Colonic mucosa (tissue), 4 donors: ENCODE data around the gene SLC30A2. TPM values are rescaled to one million over a fixed set of nuclear protein-coding genes. Genes with fewer than 3 reads are reported as not detected.

Experiments used
- DNase-seq: peaks from one replicate; pipeline ENCODE4 v3.0.0-alpha.2; 2020
- H3K27ac ChIP-seq: fragments of 200-600 bp; one replicate; pipeline ENCODE4 v1.8.0; 2021
- H3K27me3 ChIP-seq: fragments of 200-600 bp; one replicate; pipeline ENCODE4 v1.8.0; 2021
- H3K36me3 ChIP-seq: fragments of 200-600 bp; one replicate; pipeline ENCODE4 v1.8.0; 2021
- H3K4me1 ChIP-seq: fragments of 200-600 bp; one replicate; pipeline ENCODE4 v1.8.0; 2021; ENCODE audit warnings: mild to moderate bottlenecking
- H3K4me3 ChIP-seq: fragments of 200-600 bp; one replicate; pipeline ENCODE4 v1.8.0; 2021
- H3K9ac ChIP-seq, 2 donors: one replicate each; pipeline ENCODE4 v1.7.0; 2013; ENCODE audit warnings: control low read depth in 2 of 2, low read depth in 2 of 2, low read length in 2 of 2
- H3K9me3 ChIP-seq: fragments of 200-600 bp; one replicate; pipeline ENCODE4 v1.8.0; 2021
- intact Hi-C: fragments of 100-400 bp; cut with DNase I; formaldehyde crosslinking; loops from one replicate; pipeline ENCODE4 v1.14.1; 2022
- total RNA-seq, 2 donors: library from RNA; stranded (reverse); fragmentation: NEBNext Ultra II Directional in 1 of 2; extraction: Animal tissue kit (Norgen Biotek cat#: 25700) in 1 of 2; gene quantifications; one replicate each; pipeline ENCODE4 v1.2.1, GENCODE V29; 2021
- TF ChIP-seq, protein P1 (sequence below): fragments of 200-600 bp; IDR thresholded peaks from one replicate; pipeline ENCODE4 v1.8.0; 2022; ENCODE audit warnings: antibody characterized with exemption, mild to moderate bottlenecking
- donor health status: healthy.
- donor health status: DM: no; HTN: no; CAD: no.
- donor health status: DM: no; HTN: no; CAD: no.

The SLC30A2 gene
- total RNA-seq, 2 donors from 2014 or later, result 0.27 to 0.42 TPM

DNA sequence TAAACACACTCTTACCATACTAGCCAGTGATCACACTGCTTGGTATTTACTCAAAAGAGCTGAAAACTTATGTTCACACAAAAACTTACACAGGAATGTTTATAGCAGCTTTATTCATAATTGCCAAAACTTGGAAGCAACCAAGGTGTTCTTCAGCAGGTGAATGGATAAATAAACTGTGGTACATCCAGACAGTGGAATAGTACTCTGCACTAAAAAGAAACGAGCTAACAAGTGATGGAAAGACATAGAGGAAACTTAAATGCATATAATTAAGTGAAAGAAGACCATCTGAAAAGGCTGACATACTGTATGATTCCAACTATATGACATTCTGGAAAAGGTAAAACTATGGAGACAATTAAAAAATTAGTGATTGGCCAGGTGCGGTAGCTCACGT lies 45.0 kb upstream of the SLC30A2 start:
- Histone ChIP-seq H3K27me3 (no peaks in the 10 kb centered on the region), H3K9me3 (no peaks in the 10 kb centered on the region), H3K4me3 (no peak overlapping the region), H3K36me3 (no peaks in the 10 kb centered on the region), H3K9ac (no peak overlapping the region), H3K4me1 (no peaks in the 10 kb centered on the region), H3K27ac (no peak overlapping the region)
- TF ChIP-seq, protein P1, sequence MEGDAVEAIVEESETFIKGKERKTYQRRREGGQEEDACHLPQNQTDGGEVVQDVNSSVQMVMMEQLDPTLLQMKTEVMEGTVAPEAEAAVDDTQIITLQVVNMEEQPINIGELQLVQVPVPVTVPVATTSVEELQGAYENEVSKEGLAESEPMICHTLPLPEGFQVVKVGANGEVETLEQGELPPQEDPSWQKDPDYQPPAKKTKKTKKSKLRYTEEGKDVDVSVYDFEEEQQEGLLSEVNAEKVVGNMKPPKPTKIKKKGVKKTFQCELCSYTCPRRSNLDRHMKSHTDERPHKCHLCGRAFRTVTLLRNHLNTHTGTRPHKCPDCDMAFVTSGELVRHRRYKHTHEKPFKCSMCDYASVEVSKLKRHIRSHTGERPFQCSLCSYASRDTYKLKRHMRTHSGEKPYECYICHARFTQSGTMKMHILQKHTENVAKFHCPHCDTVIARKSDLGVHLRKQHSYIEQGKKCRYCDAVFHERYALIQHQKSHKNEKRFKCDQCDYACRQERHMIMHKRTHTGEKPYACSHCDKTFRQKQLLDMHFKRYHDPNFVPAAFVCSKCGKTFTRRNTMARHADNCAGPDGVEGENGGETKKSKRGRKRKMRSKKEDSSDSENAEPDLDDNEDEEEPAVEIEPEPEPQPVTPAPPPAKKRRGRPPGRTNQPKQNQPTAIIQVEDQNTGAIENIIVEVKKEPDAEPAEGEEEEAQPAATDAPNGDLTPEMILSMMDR, result no peak
- no peak for DNase-seq
- intact Hi-C loops, result no loop called here

DNA sequence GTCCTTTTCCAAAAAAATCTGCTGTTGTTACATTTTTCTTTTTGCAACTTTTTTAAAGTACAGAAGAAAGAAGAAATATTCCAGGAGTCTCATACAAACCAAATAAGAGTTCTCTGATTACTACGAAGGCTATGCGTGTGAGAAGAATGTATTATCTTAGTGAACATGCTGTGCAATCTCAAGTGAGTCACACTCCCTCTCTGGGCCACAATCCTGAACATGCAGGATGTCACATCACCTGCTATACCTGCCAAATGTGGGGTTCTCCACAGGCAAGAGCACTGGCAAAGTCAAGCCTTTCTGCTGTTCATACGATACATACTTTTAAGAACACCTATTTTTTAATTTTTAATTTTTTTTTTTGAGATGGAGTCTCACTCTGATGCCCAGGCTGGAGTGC lies 43.2 kb upstream of the SLC30A2 start:
- TF ChIP-seq, protein P1, result no peak
- H3K27me3 ChIP-seq, result no peaks in the 10 kb centered on the region
- intact Hi-C loops, result no loop called here

DNA sequence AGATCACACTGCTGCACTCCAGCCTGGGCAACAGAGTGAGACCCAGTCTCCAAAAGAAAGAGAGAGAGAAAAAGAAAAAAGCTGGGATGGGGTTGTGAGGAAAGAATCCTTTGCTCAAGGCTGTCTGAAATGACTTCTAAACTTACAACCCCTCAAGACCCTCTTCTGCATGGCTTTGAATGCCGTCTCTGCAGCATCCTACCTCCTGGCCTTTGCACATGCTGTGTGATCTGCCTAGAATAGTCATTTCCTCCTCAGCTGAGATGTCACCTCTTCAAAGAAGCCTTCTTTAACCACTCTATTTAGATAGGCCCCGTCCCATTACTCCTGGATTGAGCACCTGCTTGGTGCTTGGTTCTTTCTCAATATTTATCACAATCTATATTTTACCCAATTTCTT lies 38.9 kb upstream of the SLC30A2 start:
- no peaks in the 10 kb centered on the region for H3K9me3 ChIP-seq
- no peak overlapping the region for H3K27ac ChIP-seq
- intact Hi-C loops, result no loop called here
- no peaks in the 10 kb centered on the region for H3K27me3 ChIP-seq
- no peak overlapping the region for H3K4me3 ChIP-seq
- TF ChIP-seq, protein P1, result no peak
- H3K36me3 ChIP-seq, result no peaks in the 10 kb centered on the region
- DNase-seq, result no peak
- no peaks in the 10 kb centered on the region for H3K4me1 ChIP-seq
- no peak overlapping the region for H3K9ac ChIP-seq

More for the DNA sequence above, 43.2 kb upstream of the SLC30A2 start:
- no peaks in the 10 kb centered on the region for H3K36me3 ChIP-seq
- no peaks in the 10 kb centered on the region for H3K4me1 ChIP-seq
- no peak for DNase-seq
- H3K9me3 ChIP-seq, result no peaks in the 10 kb centered on the region
- no peak overlapping the region for H3K9ac ChIP-seq
- H3K27ac ChIP-seq, result no peak overlapping the region
- no peak overlapping the region for H3K4me3 ChIP-seq

GRCh38 chr1:26084091-26084561 lies 38.2 kb upstream of the SLC30A2 start:
- Histone ChIP-seq H3K9ac (no peak overlapping the region), H3K27me3 (no peaks in the 10 kb centered on the region), H3K27ac (no peak overlapping the region), H3K4me1 (no peaks in the 10 kb centered on the region), H3K36me3 (no peaks in the 10 kb centered on the region), H3K9me3 (no peaks in the 10 kb centered on the region), H3K4me3 (no peak overlapping the region)
- TF ChIP-seq, protein P1, result no peak
- DNase-seq, result no peak
- intact Hi-C loops, result no loop called here

DNA sequence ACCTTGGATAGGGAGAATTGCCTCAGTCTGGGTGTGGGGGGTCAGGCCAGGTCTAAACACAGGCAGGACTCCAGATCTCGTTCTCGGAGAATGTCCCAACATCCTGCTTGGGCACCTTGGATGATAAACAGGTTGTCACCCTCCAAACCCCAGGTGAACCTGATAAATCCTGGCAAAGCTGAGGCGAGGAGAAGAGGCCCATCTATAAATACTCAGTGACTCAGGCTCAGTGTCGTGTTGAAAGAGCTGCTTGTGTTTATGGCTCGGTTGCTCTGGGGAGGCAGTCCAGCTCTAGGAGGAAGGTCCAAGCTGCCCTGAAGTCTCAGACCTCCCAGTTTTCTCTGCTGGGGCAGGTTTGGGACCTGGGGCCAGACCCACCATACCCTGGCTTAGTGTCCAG lies 37.3 kb upstream of the SLC30A2 start:
- H3K27me3 ChIP-seq, result no peaks in the 10 kb centered on the region
- no peak overlapping the region for H3K9ac ChIP-seq
- TF ChIP-seq, protein P1, result no peak
- H3K4me1 ChIP-seq, result no peaks in the 10 kb centered on the region
- DNase-seq, result no peak
- intact Hi-C loops, result no loop called here
- no peaks in the 10 kb centered on the region for H3K36me3 ChIP-seq
- no peaks in the 10 kb centered on the region for H3K9me3 ChIP-seq
- no peak overlapping the region for H3K27ac ChIP-seq
- no peak overlapping the region for H3K4me3 ChIP-seq

DNA sequence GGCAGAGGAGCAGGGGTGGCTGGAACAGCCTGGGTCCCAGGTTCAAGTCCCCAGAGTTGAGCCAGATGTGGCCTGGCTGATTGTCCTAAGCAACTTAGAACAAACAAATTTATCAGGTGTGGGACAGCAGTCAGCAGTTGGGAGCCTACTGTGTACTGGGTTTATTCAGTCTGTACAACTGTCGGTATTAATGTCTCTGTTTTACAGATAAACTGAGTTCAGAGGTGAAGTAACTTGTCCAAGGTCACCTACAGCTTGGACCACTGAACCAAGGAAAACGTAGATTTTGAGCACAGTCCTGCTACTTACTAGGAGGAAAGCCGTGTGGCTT lies 36.1 kb upstream of the SLC30A2 start:
- H3K9ac ChIP-seq, result no peak overlapping the region
- H3K4me1 ChIP-seq, result no peaks in the 10 kb centered on the region
- no peaks in the 10 kb centered on the region for H3K27me3 ChIP-seq
- no peaks in the 10 kb centered on the region for H3K9me3 ChIP-seq
- TF ChIP-seq, protein P1, result no peak
- no peak overlapping the region for H3K4me3 ChIP-seq
- no peak for DNase-seq
- no peaks in the 10 kb centered on the region for H3K36me3 ChIP-seq
- no peak overlapping the region for H3K27ac ChIP-seq
- intact Hi-C loops, result no loop called here
